Neuronal stem cell (in vitro differentiated cells): ENCODE measurements around the gene ADCK2.

Source experiments
- DNase-seq: peaks from one replicate; pipeline ENCODE4 v3.0.0-alpha.2; 2013; ENCODE audit warnings: low spot score
- H2AFZ ChIP-seq: one replicate; pipeline ENCODE4 v1.6.1; 2013; ENCODE audit warnings: mild to moderate bottlenecking, low read length, inconsistent platforms
- H2AK5ac ChIP-seq: 2 replicates; pipeline ENCODE4 v1.6.1; 2013; ENCODE audit warnings: low read depth, mild to moderate bottlenecking, inconsistent platforms, low read length, moderate library complexity, mixed read lengths
- H2BK120ac ChIP-seq: 2 replicates; pipeline ENCODE4 v1.6.1; 2013; ENCODE audit warnings: low read depth, mild to moderate bottlenecking, inconsistent platforms, low read length, moderate library complexity, mixed read lengths
- H2BK12ac ChIP-seq: one replicate; pipeline ENCODE4 v1.6.1; 2013; ENCODE audit warnings: low read length, inconsistent platforms
- H2BK15ac ChIP-seq: 2 replicates; pipeline ENCODE4 v1.6.1; 2013; ENCODE audit warnings: mild to moderate bottlenecking, low read length, inconsistent platforms, mixed read lengths
- H2BK5ac ChIP-seq: one replicate; pipeline ENCODE4 v1.6.1; 2013; ENCODE audit warnings: inconsistent platforms, mild to moderate bottlenecking, low read length, moderate library complexity
- H3K14ac ChIP-seq: one replicate; pipeline ENCODE4 v1.6.1; 2013; ENCODE audit warnings: low read length, inconsistent platforms
- H3K18ac ChIP-seq: 2 replicates; pipeline ENCODE4 v1.6.1; 2013; ENCODE audit warnings: low read length, inconsistent platforms
- H3K23ac ChIP-seq: 2 replicates; pipeline ENCODE4 v1.6.1; 2013; ENCODE audit warnings: low read depth, mild to moderate bottlenecking, mixed read lengths, low read length, inconsistent platforms; ENCODE audit not compliant: poor library complexity
- H3K27ac ChIP-seq: replicated peaks from 3 replicates; pipeline ENCODE4 v1.5.1; 2013; ENCODE audit warnings: low read length, inconsistent platforms
- H3K27me3 ChIP-seq, 3 experiments: 2 replicates each; pipeline ENCODE4 v1.6.1; 2013; ENCODE audit warnings: low read length in 3 of 3, mild to moderate bottlenecking in 2 of 3, inconsistent platforms in 1 of 3, low read depth in 1 of 3, mixed read lengths in 1 of 3, moderate library complexity in 1 of 3; ENCODE audit not compliant: control insufficient read depth in 3 of 3, insufficient read depth in 3 of 3
- H3K36me3 ChIP-seq, 2 donors: replicated peaks in 1 of 2; 2 replicates each; pipeline ENCODE4 v1.6.1; 2013; ENCODE audit warnings: low read length in 2 of 2; ENCODE audit not compliant: control insufficient read depth in 2 of 2, insufficient read depth in 2 of 2
- H3K4ac ChIP-seq: 2 replicates; pipeline ENCODE4 v1.6.1; 2013; ENCODE audit warnings: inconsistent platforms, mild to moderate bottlenecking, low read length, moderate library complexity
- H3K4me1 ChIP-seq, 2 donors: 1 replicate in 1 of 2; 2 replicates in 1 of 2; pipeline ENCODE4 v1.6.1; 2013; ENCODE audit warnings: low read length in 2 of 2, low read depth in 1 of 2; ENCODE audit not compliant: control insufficient read depth in 2 of 2, insufficient read depth in 1 of 2
- H3K4me2 ChIP-seq: one replicate; pipeline ENCODE4 v1.6.1; 2013; ENCODE audit warnings: mild to moderate bottlenecking, low read length, inconsistent platforms; ENCODE audit not compliant: insufficient read depth, poor library complexity, severe bottlenecking
- H3K4me3 ChIP-seq, 2 donors: 2 replicates each; pipeline ENCODE4 v1.5.1; 2013; ENCODE audit warnings: low read length in 2 of 2, mild to moderate bottlenecking in 2 of 2, inconsistent platforms in 1 of 2, moderate library complexity in 1 of 2
- H3K79me1 ChIP-seq: one replicate; pipeline ENCODE4 v1.6.1; 2013; ENCODE audit warnings: low read depth, mild to moderate bottlenecking, inconsistent platforms, low read length, moderate library complexity
- H3K9ac ChIP-seq: one replicate; pipeline ENCODE4 v1.6.1; 2013; ENCODE audit warnings: mild to moderate bottlenecking, low read depth, low read length, inconsistent platforms; ENCODE audit not compliant: poor library complexity
- H3K9me3 ChIP-seq, 2 donors: replicated peaks in 1 of 2; 2 replicates each; pipeline versions ENCODE3 to v1.6.1; 2013; ENCODE audit warnings: low read length in 2 of 2, mild to moderate bottlenecking in 2 of 2, inconsistent platforms in 1 of 2, low read depth in 1 of 2, mixed read lengths in 1 of 2, moderate library complexity in 1 of 2; ENCODE audit not compliant: control insufficient read depth in 2 of 2, insufficient read depth in 1 of 2
- H4K8ac ChIP-seq: one replicate; pipeline ENCODE4 v1.6.1; 2013; ENCODE audit warnings: low read depth, mild to moderate bottlenecking, inconsistent platforms, low read length, moderate library complexity
- H4K91ac ChIP-seq: one replicate; pipeline ENCODE4 v1.6.1; 2013; ENCODE audit warnings: low read length, low read depth, mild to moderate bottlenecking, inconsistent platforms; ENCODE audit not compliant: poor library complexity
- WGBS, 2 donors: extraction: QIAGEN DNeasy Blood & Tissue Kit; methylation state at CpG; one replicate each; pipeline ENCODE4 v1.1.7; 2013; ENCODE audit warnings: missing lambda C conversion rate in 2 of 2, mixed read lengths in 1 of 2; ENCODE audit not compliant: insufficient read length in 2 of 2, insufficient replicate concordance in 1 of 2; ENCODE audit errors: extremely low coverage in 2 of 2; 5-methylcytosine and 5-hydroxymethylcytosine counted together

ADCK2 gene

DNA sequence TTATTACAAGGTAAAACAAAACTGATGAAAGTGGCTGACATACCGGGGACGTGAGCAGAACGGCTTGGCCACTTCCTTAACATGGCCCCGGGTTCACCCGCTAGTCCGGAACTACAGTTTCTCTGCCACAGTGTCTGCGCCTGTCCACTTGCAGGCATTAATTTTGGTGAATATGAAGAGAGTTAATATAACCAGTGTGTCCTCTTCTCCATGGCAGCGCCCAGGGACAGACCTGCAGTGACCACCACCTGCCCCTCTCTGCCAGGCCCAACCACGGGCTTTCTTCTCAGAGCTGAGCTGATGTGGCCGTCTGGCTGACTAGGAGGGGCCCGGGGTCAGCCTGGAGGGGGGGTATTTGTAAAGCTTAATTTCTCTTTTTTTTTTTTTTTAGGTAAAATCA lies 22.6 kb downstream of the ADCK2 start:
- Histone ChIP-seq H4K91ac (no peak overlapping the region), H3K9me3 (no peaks in the 10 kb centered on the region)

DNA sequence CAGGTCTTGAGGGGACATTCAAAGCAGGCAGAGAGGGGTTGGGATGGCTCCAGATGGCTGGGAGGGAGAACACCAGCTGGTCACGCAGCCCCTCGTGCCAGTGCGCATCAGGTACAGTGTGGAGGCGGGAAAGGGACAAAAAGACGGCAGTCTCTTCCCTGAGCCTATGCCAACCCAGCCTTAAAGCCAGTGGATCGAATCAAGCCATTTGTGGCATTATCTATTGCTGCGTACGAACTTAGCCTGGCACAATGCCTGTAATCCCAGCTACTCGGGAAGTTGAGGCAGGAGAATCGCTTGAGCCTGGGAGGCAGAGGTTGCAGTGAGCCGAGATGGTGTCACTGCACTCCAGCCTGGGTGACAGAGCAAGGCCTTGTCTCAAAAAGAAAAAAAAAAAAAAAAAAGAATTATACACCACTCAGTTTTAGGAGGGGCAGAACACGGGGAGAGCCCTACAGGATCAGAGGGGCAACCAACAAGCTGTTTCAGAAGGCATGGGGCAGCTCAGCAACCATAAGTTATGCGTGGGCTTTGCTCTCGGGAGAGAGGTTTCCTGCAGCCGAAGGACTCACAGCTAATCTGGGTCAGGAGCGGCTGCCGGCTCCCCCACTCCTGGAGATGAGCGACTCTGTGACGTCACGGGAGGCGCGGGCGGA lies 23.4 kb downstream of the ADCK2 start:
- peak overlapping the region; percentile 97 for H2BK15ac ChIP-seq
- H3K4me1 ChIP-seq: peaks cover 3 to 6% of the 10 kb centered on the region in 2 donors
- H3K79me1 ChIP-seq: peaks cover 5% of the 10 kb centered on the region
- no peak overlapping the region for H3K9ac ChIP-seq
- no peak overlapping the region for H3K14ac ChIP-seq
- peak overlapping the region; percentile 93 to 96 for H3K4me3 ChIP-seq
- DNase-seq: peak; percentile 92
- peaks cover 0 to 7% of the 10 kb centered on the region in 2 donors for H3K36me3 ChIP-seq
- no peak overlapping the region for H2BK12ac ChIP-seq
- peak overlapping the region; percentile 41 for H3K4me2 ChIP-seq
- WGBS, 2 donors: no CpG with 5 or more reads among the region's 23 CpGs
- H2BK5ac ChIP-seq: peak overlapping the region; percentile 84
- H4K91ac ChIP-seq: no peak overlapping the region
- peak overlapping the region; percentile 24 for H3K18ac ChIP-seq
- no peak overlapping the region for H3K4ac ChIP-seq
- peak overlapping the region; percentile 99 for H2AFZ ChIP-seq
- H3K27ac ChIP-seq: no peak overlapping the region
- H3K27me3 ChIP-seq: no peaks in the 10 kb centered on the region
- no peak overlapping the region for H2AK5ac ChIP-seq
- H4K8ac ChIP-seq: no peak overlapping the region
- H3K23ac ChIP-seq: peak overlapping the region; percentile 99
- no peak overlapping the region for H2BK120ac ChIP-seq
- no peaks in the 10 kb centered on the region for H3K9me3 ChIP-seq

More for the DNA sequence above, 22.6 kb downstream of the ADCK2 start:
- Histone ChIP-seq H3K4me2 (no peak overlapping the region), H3K79me1 (peaks cover 5% of the 10 kb centered on the region), H4K8ac (no peak overlapping the region), H3K27me3 (no peaks in the 10 kb centered on the region), H3K27ac (no peak overlapping the region), H3K23ac (no peak overlapping the region), H3K36me3 (peaks cover 0 to 7% of the 10 kb centered on the region in 2 donors), H3K9ac (no peak overlapping the region), H2BK5ac (no peak overlapping the region), H3K4me1 (peaks cover 3 to 6% of the 10 kb centered on the region in 2 donors), H2BK120ac (no peak overlapping the region), H3K18ac (no peak overlapping the region), H2BK12ac (no peak overlapping the region), H2AK5ac (no peak overlapping the region), H2BK15ac (no peak overlapping the region), H3K4ac (no peak overlapping the region), H3K14ac (no peak overlapping the region), H2AFZ (no peak overlapping the region), H3K4me3 (no peak overlapping the region)
- no peak for DNase-seq
- no CpG with 5 or more reads among the region's 11 CpGs for WGBS, 2 donors

DNA sequence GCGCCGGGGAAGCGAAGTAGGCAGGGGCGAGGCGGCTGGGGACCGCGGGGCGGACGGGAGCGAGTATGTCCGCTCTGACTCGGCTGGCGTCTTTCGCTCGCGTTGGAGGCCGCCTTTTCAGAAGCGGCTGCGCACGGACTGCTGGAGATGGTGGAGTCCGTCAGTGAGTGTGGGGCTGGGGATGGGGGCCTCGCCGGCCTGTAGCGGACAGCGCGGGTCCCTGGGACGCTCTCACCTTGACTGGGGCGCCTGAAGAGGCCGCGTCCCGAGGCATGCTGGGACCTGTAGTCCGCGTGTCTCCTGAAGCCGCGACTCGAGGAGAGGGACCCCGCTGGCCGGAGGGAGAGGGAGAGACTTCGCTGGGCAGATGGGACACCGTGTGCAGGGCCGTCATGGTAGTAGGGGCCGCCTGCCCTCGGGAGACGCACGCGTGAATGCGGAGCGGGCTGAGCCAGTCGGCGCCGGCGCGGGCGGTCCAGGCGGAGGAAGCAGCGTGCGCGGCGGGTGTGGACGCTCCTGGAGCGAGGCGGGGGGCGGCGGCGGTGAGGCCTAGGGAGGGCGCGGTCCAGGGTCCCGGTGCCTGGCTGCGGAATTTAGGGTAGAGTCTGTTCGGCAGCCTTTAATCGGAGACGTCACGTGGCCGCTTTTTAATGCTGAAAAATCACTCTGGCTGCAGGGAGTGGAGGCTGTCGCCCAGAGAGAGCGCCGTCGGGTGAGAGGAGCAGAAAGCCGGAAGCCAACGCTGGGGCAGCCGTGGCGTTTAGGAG lies 24.1 kb downstream of the ADCK2 start, which contains the start of gene NDUFB2:
Gene NDUFB2 (plus strand): TSS at position 29 of the 767 bp plus-strand sequence. CDS start 37 bp downstream, at position 66.
- peak within 1 kb of the TSS; percentile 55 for H2BK120ac ChIP-seq
- H3K79me1 ChIP-seq: peaks cover 7% of the 10 kb centered on the region
- H3K36me3 ChIP-seq: peaks cover 0 to 7% of the 10 kb centered on the region in 2 donors
- H3K23ac ChIP-seq: peak within 1 kb of the TSS; percentile 99
- peak within 1 kb of the TSS; percentile 73 for H3K4me2 ChIP-seq
- H3K9ac ChIP-seq: peak within 1 kb of the TSS; percentile 99
- peak within 1 kb of the TSS; percentile 34 for H4K91ac ChIP-seq
- no peak within 1 kb of the TSS for H4K8ac ChIP-seq
- H3K14ac ChIP-seq: peak within 1 kb of the TSS; percentile 94
- no peaks in the 10 kb centered on the region for H3K9me3 ChIP-seq
- peak within 1 kb of the TSS; percentile 84 for H2BK5ac ChIP-seq
- H3K27me3 ChIP-seq: no peaks in the 10 kb centered on the region
- H3K4me3 ChIP-seq: peak within 1 kb of the TSS; percentile 93 to 96
- peak within 1 kb of the TSS; percentile 100 for H3K18ac ChIP-seq
- no peak within 1 kb of the TSS for H2AK5ac ChIP-seq
- H2BK12ac ChIP-seq: no peak within 1 kb of the TSS
- peak within 1 kb of the TSS; percentile 97 for H2BK15ac ChIP-seq
- H3K27ac ChIP-seq: peak within 1 kb of the TSS; percentile 90
- peaks cover 3 to 6% of the 10 kb centered on the region in 2 donors for H3K4me1 ChIP-seq
- DNase-seq: peak; percentile 81
- no CpG with 5 or more reads among the region's 82 CpGs for WGBS, 2 donors
- peak within 1 kb of the TSS; percentile 99 for H2AFZ ChIP-seq
- H3K4ac ChIP-seq: no peak within 1 kb of the TSS
